CD4-positive, alpha-beta T cell treated with Interleukin-21 for 1 hour (primary cell): Measurements from ENCODE around the gene KLRD1.
"Not testable (repeated sequence)": the region's sequence is repeated elsewhere in the genome, so short reads cannot be mapped to it uniquely, and the experiment has no call there.

ENCODE experiments used
- DNase-seq: peaks from one replicate; pipeline ENCODE4 v3.0.0-alpha.2; 2020

The KLRD1 gene

GRCh38 chr12:10307630-10308029 is at the start of gene KLRD1:
Gene KLRD1, plus strand, starts transcription at chr12:10307870. Its CDS starts 208 bp downstream, at chr12:10308078.
- DNase-seq, result peak; percentile 42

- no peak for DNase-seq
These were observed 46.7 kb upstream of the KLRD1 start for GRCh38 chr12:10260927-10261326.

- DNase-seq, result no peak
These were observed 39.6 kb upstream of the KLRD1 start for GRCh38 chr12:10268037-10268436.

- no peak for DNase-seq
These were observed 35.2 kb upstream of the KLRD1 start for GRCh38 chr12:10272467-10272866.

- no peak for DNase-seq
These were observed 30.9 kb upstream of the KLRD1 start for GRCh38 chr12:10276774-10277173.

- no peak for DNase-seq
These were observed 29.6 kb upstream of the KLRD1 start for GRCh38 chr12:10278104-10278503.

- DNase-seq, result peak; percentile 37
These were observed 27.7 kb upstream of the KLRD1 start for GRCh38 chr12:10279937-10280336.

GRCh38 chr12:10283027-10283426 is 24.6 kb upstream of the KLRD1 start:
- no peak for DNase-seq

- DNase-seq, result peak; percentile 45
These were observed 21.8 kb upstream of the KLRD1 start for GRCh38 chr12:10285919-10286318.

- no peak for DNase-seq
These were observed 18.5 kb upstream of the KLRD1 start for GRCh38 chr12:10289005-10289754.

GRCh38 chr12:10291030-10291429 is 16.6 kb upstream of the KLRD1 start:
- DNase-seq, result no peak

GRCh38 chr12:10293151-10293550 is 14.5 kb upstream of the KLRD1 start:
- no peak for DNase-seq

- DNase-seq, result peak; percentile 71
These were observed 14.0 kb upstream of the KLRD1 start for GRCh38 chr12:10293570-10294227.

GRCh38 chr12:10301103-10301502 is 6.6 kb upstream of the KLRD1 start:
- DNase-seq, result no peak

GRCh38 chr12:10304161-10304574 is 3.5 kb upstream of the KLRD1 start:
- DNase-seq, result peak; percentile 57

- DNase-seq, result peak; percentile 51
These were observed 2.3 kb upstream of the KLRD1 start for GRCh38 chr12:10305411-10305810.

GRCh38 chr12:10310926-10311720 is 3.5 kb downstream of the KLRD1 start:
- no peak for DNase-seq

GRCh38 chr12:10319388-10319787 is 11.7 kb downstream of the KLRD1 start:
- DNase-seq, result no peak

GRCh38 chr12:10320643-10321042 is 13.0 kb downstream of the KLRD1 start:
- DNase-seq, result no peak

GRCh38 chr12:10328691-10329090 is 21.0 kb downstream of the KLRD1 start:
- not testable (repeated sequence) for DNase-seq

GRCh38 chr12:10331642-10332239 is 24.1 kb downstream of the KLRD1 start:
- peak; percentile 52 for DNase-seq

GRCh38 chr12:10336196-10336595 is 28.5 kb downstream of the KLRD1 start:
- DNase-seq, result not testable (repeated sequence)

- not testable (repeated sequence) for DNase-seq
These were observed 30.8 kb downstream of the KLRD1 start for GRCh38 chr12:10338470-10338869.
